CD8-positive, alpha-beta memory T cell (primary cell): ENCODE data around the gene PCID2. TPM values are rescaled to one million over a fixed set of nuclear protein-coding genes. Genes with fewer than 3 reads are reported as not detected.
A peak's percentile ranks its signal among the peaks of the same experiment; 100 is the strongest.

Experiments used
- CTCF ChIA-PET: fragments of 350-600 bp; sonication (Branson Sonifier 250); formaldehyde crosslinking; loops from one replicate; lab custom pipeline; 2021; ENCODE audit warnings: antibody characterized with exemption; lab: Charles Lee
- POLR2A ChIA-PET: fragments of 350-600 bp; sonication (Branson Sonifier 250); formaldehyde crosslinking; loops from one replicate; lab custom pipeline; 2021; ENCODE audit warnings: antibody characterized with exemption; lab: Charles Lee
- DNase-seq, 5 donors: peaks; one replicate each; pipeline versions ENCODE4 v3.0.0 to v3.0.0-alpha.2; 2020 to 2022; ENCODE audit warnings: mixed read lengths in 1 of 5
- H3K27ac ChIP-seq: one replicate; pipeline ENCODE4 v1.7.0; 2013; ENCODE audit warnings: low read depth, mild to moderate bottlenecking, low read length, moderate library complexity
- H3K27me3 ChIP-seq: 2 replicates; pipeline ENCODE4 v1.7.0; 2013; ENCODE audit warnings: low read length, mild to moderate bottlenecking; ENCODE audit not compliant: insufficient read depth, poor library complexity, severe bottlenecking
- H3K36me3 ChIP-seq: 2 replicates; pipeline ENCODE4 v1.7.0; 2013; ENCODE audit warnings: mild to moderate bottlenecking, low read length, moderate library complexity; ENCODE audit not compliant: insufficient read depth
- H3K4me1 ChIP-seq: 2 replicates; pipeline ENCODE4 v1.7.0; 2013; ENCODE audit warnings: mild to moderate bottlenecking, low read length, moderate library complexity; ENCODE audit not compliant: insufficient read depth
- H3K4me3 ChIP-seq: 2 replicates; pipeline ENCODE4 v1.7.0; 2013; ENCODE audit warnings: mild to moderate bottlenecking, low read length
- H3K9me3 ChIP-seq: 2 replicates; pipeline ENCODE4 v1.7.0; 2013; ENCODE audit warnings: mild to moderate bottlenecking, low read length
- H3K27ac Mint-ChIP-seq, 8 donors: one replicate each; pipeline ENCODE4 v1.8.0; 2020 to 2021; ENCODE audit warnings: mixed read lengths in 8 of 8, mild to moderate bottlenecking in 6 of 8, inconsistent platforms in 3 of 8, moderate library complexity in 3 of 8
- H3K27me3 Mint-ChIP-seq, 2 donors: one replicate each; pipeline ENCODE4 v1.8.0; 2020 to 2021; ENCODE audit warnings: mixed read lengths in 2 of 2, mild to moderate bottlenecking in 1 of 2, moderate library complexity in 1 of 2
- H3K36me3 Mint-ChIP-seq, 3 donors: one replicate each; pipeline ENCODE4 v1.8.0; 2020 to 2021; ENCODE audit warnings: mixed read lengths in 3 of 3, inconsistent platforms in 1 of 3, mild to moderate bottlenecking in 1 of 3
- H3K4me1 Mint-ChIP-seq, 3 donors: one replicate each; pipeline ENCODE4 v1.8.0; 2020 to 2021; ENCODE audit warnings: mixed read lengths in 3 of 3, inconsistent platforms in 1 of 3, mild to moderate bottlenecking in 1 of 3
- H3K4me3 Mint-ChIP-seq, 7 donors: one replicate each; pipeline ENCODE4 v1.8.0; 2020 to 2021; ENCODE audit warnings: mixed read lengths in 7 of 7, mild to moderate bottlenecking in 6 of 7, moderate library complexity in 4 of 7, inconsistent platforms in 2 of 7
- H3K9me3 Mint-ChIP-seq, 5 donors: one replicate each; pipeline ENCODE4 v1.8.0; 2020 to 2022; ENCODE audit warnings: mixed read lengths in 5 of 5, mild to moderate bottlenecking in 3 of 5, moderate library complexity in 2 of 5, inconsistent platforms in 1 of 5
- polyA plus RNA-seq: library from polyadenylated mRNA; unstranded; fragments of 300-500 nt; fragmentation: Illumina TruSeq; gene quantifications from one replicate; pipeline ENCODE4 v1.2.3, GENCODE V29; 2021
- total RNA-seq, 2 experiments: library from RNA; stranded (reverse); gene quantifications; one replicate each; pipeline ENCODE4 v1.2.3, GENCODE V29; 2021

Gene PCID2
- total and polyA plus RNA-seq, 3 experiments from 2014 or later = 60.1 to 90.4 (median 62.3) TPM

- Mint-ChIP-seq H3K27me3 (peaks cover 8 to 11% of the 10 kb centered on the region in 2 donors), H3K27ac (no peak overlapping the region)
- POLR2A ChIA-PET = no interaction called here
Measured at GRCh38 chr13:113148940-113149503, 59.4 kb downstream of the PCID2 start.

DNA sequence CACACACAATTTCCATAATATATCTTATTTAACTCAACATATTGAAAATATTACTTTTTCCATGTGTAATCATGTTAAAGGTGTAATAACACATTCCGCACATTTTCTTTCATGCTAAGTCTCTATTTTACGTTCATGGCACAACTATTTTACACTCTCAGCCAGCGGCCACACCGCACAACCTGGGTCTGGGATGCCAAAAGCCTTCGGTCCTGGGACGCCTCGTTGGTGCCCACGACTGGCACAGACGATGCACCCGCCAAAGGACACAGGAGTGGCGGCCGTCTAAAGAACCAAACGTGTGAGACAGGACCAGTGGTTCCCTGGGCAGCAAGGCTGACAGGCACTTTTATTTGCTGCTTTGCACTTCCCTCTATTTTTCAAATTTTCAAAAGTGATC, 60.1 kb downstream of the PCID2 start:
- Histone ChIP-seq H3K9me3 (no peaks in the 10 kb centered on the region), H3K4me3 (no peak overlapping the region), H3K27me3 (no peaks in the 10 kb centered on the region), H3K4me1 (peaks cover 13% of the 10 kb centered on the region), H3K36me3 (no peaks in the 10 kb centered on the region), H3K27ac (no peak overlapping the region)
- no peak for DNase-seq
- ChIA-PET CTCF (interaction anchor here (0.7 kb wide), 1 partner anchor 205 kb away, joined by 3 read pairs; no protein-coding TSS in a partner anchor), POLR2A (no interaction called here)
- peaks cover 0 to 2% (median 0%) of the 10 kb centered on the region in 5 donors for H3K9me3 Mint-ChIP-seq
- peaks cover 9 to 11% of the 10 kb centered on the region in 2 donors for H3K27me3 Mint-ChIP-seq
- no peak overlapping the region for H3K4me3 Mint-ChIP-seq
- no peaks in the 10 kb centered on the region for H3K36me3 Mint-ChIP-seq
- no peak overlapping the region for H3K27ac Mint-ChIP-seq
- H3K4me1 Mint-ChIP-seq = peaks cover 9 to 12% (median 10%) of the 10 kb centered on the region in 3 donors

More at GRCh38 chr13:113148940-113149503, 59.4 kb downstream of the PCID2 start:
- CTCF ChIA-PET = interaction anchor here (0.7 kb wide), 1 partner anchor 206 kb away, joined by 3 read pairs; no protein-coding TSS in a partner anchor
- Histone ChIP-seq H3K4me1 (peaks cover 14% of the 10 kb centered on the region), H3K36me3 (no peaks in the 10 kb centered on the region), H3K9me3 (no peaks in the 10 kb centered on the region), H3K4me3 (no peak overlapping the region), H3K27ac (no peak overlapping the region), H3K27me3 (no peaks in the 10 kb centered on the region)
- no peak for DNase-seq
- Mint-ChIP-seq H3K4me1 (peaks cover 10 to 16% (median 13%) of the 10 kb centered on the region in 3 donors), H3K9me3 (peaks cover 0 to 2% (median 0%) of the 10 kb centered on the region in 5 donors), H3K36me3 (no peaks in the 10 kb centered on the region), H3K4me3 (no peak overlapping the region)

GRCh38 chr13:113147206-113147605, 61.3 kb downstream of the PCID2 start:
- POLR2A ChIA-PET = no interaction called here
- Mint-ChIP-seq H3K4me1 (peaks cover 2% of the 10 kb centered on the region in 3 donors), H3K36me3 (no peaks in the 10 kb centered on the region), H3K9me3 (peaks cover 0 to 2% (median 0%) of the 10 kb centered on the region in 5 donors), H3K27me3 (peaks cover 9 to 11% of the 10 kb centered on the region in 2 donors), H3K27ac (no peak overlapping the region), H3K4me3 (peak overlapping the region in 1 of 7 donors; percentile 52)
- no peak for DNase-seq
- Histone ChIP-seq H3K36me3 (no peaks in the 10 kb centered on the region), H3K27me3 (no peaks in the 10 kb centered on the region), H3K4me1 (peaks cover 1% of the 10 kb centered on the region), H3K9me3 (no peaks in the 10 kb centered on the region), H3K27ac (no peak overlapping the region), H3K4me3 (no peak overlapping the region)
- CTCF ChIA-PET = no interaction called here

DNA sequence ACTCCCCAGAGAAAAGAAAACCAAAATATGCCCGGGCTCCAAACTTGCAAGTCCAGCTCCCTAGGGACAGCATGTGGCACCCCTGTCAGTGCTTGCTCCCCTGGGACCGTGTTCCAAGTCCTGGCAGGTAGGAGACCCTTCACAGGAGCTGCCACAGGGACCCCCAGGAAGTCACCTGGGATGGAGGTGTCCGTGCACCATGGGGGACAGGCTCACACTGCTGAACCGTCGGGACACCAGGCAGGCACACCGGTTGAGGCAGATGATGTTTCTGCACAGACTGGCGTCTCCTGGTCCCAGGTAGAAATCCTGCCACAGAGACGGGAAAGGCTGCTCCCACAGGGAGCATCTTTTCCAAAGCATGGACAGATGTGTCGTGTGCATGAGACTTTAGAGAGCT, 61.7 kb downstream of the PCID2 start:
- ChIA-PET POLR2A (no interaction called here), CTCF (no interaction called here)
- no peaks in the 10 kb centered on the region for H3K4me1 ChIP-seq
- Mint-ChIP-seq H3K9me3 (peaks cover 0 to 2% (median 0%) of the 10 kb centered on the region in 5 donors), H3K36me3 (no peaks in the 10 kb centered on the region), H3K27ac (no peak overlapping the region), H3K4me1 (no peaks in the 10 kb centered on the region), H3K4me3 (peak overlapping the region in 1 of 7 donors; percentile 52), H3K27me3 (peaks cover 9 to 11% of the 10 kb centered on the region in 2 donors)
- no peak overlapping the region for H3K4me3 ChIP-seq
- no peaks in the 10 kb centered on the region for H3K27me3 ChIP-seq
- no peaks in the 10 kb centered on the region for H3K9me3 ChIP-seq
- H3K36me3 ChIP-seq = no peaks in the 10 kb centered on the region
- DNase-seq = no peak
- H3K27ac ChIP-seq = no peak overlapping the region

GRCh38 chr13:113145911-113146598, 62.4 kb downstream of the PCID2 start:
- H3K9me3 Mint-ChIP-seq = peaks cover 0 to 2% (median 0%) of the 10 kb centered on the region in 5 donors
- H3K27ac Mint-ChIP-seq = no peak overlapping the region
- H3K36me3 ChIP-seq = no peaks in the 10 kb centered on the region
- ChIA-PET POLR2A (no interaction called here), CTCF (no interaction called here)
- no peak for DNase-seq
- H3K4me1 ChIP-seq = no peaks in the 10 kb centered on the region
- no peaks in the 10 kb centered on the region for H3K4me1 Mint-ChIP-seq
- H3K9me3 ChIP-seq = no peaks in the 10 kb centered on the region
- no peak overlapping the region for H3K4me3 Mint-ChIP-seq
- H3K27me3 Mint-ChIP-seq = peaks cover 9 to 11% of the 10 kb centered on the region in 2 donors
- H3K27me3 ChIP-seq = no peaks in the 10 kb centered on the region
- no peaks in the 10 kb centered on the region for H3K36me3 Mint-ChIP-seq
- no peak overlapping the region for H3K27ac ChIP-seq
- H3K4me3 ChIP-seq = no peak overlapping the region

- H3K27me3 ChIP-seq = no peaks in the 10 kb centered on the region
- no peaks in the 10 kb centered on the region for H3K9me3 ChIP-seq
- Mint-ChIP-seq H3K4me1 (no peaks in the 10 kb centered on the region), H3K27me3 (peaks cover 9 to 11% of the 10 kb centered on the region in 2 donors), H3K27ac (no peak overlapping the region), H3K36me3 (no peaks in the 10 kb centered on the region), H3K4me3 (no peak overlapping the region), H3K9me3 (peaks cover 0 to 2% (median 0%) of the 10 kb centered on the region in 5 donors)
- H3K4me1 ChIP-seq = no peaks in the 10 kb centered on the region
- POLR2A ChIA-PET = no interaction called here
- no peak overlapping the region for H3K4me3 ChIP-seq
- H3K27ac ChIP-seq = no peak overlapping the region
- H3K36me3 ChIP-seq = no peaks in the 10 kb centered on the region
- DNase-seq = no peak
- CTCF ChIA-PET = no interaction called here
Measured at GRCh38 chr13:113145496-113145895, 63.0 kb downstream of the PCID2 start.

DNA sequence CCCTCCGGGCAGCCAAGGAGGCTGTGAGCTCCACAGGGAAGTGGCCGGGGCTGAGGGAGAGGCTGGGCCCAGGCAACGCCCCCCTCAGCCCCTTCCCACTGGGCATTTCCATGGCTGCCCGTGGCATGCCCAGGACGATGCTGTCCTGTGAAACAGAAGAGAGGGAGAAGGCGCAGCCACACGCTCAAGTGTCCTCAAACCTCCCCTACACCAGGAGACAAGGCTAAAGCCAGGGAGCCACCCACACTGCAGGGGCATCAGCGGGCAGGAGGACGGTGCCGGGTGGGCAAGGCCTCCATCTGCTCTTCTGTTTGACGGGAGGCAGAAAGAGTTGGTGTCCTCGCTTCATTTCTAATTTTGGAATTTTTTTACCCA, 64.2 kb downstream of the PCID2 start:
- H3K27ac ChIP-seq = no peak overlapping the region
- Mint-ChIP-seq H3K36me3 (no peaks in the 10 kb centered on the region), H3K4me3 (no peak overlapping the region), H3K4me1 (no peaks in the 10 kb centered on the region), H3K27me3 (peaks cover 9 to 11% of the 10 kb centered on the region in 2 donors), H3K27ac (no peak overlapping the region), H3K9me3 (peaks cover 0 to 2% (median 0%) of the 10 kb centered on the region in 5 donors)
- no peak for DNase-seq
- H3K36me3 ChIP-seq = no peaks in the 10 kb centered on the region
- no peak overlapping the region for H3K4me3 ChIP-seq
- H3K4me1 ChIP-seq = no peaks in the 10 kb centered on the region
- H3K9me3 ChIP-seq = no peaks in the 10 kb centered on the region
- ChIA-PET POLR2A (no interaction called here), CTCF (interaction anchor here (0.5 kb wide), 1 partner anchor 55 kb away, joined by 3 read pairs; no protein-coding TSS in a partner anchor)
- no peaks in the 10 kb centered on the region for H3K27me3 ChIP-seq
